Liver (tissue), 3 donors: ENCODE results near the gene HNRNPL.

ENCODE experiments used
- JUND ChIP-seq, 2 donors: IDR thresholded peaks; 2 replicates each; pipeline ENCODE4 v1.6.1; 2016; ENCODE audit warnings: antibody characterized with exemption in 2 of 2
- RAD21 ChIP-seq, 2 donors: IDR thresholded peaks; 2 replicates each; pipeline ENCODE4 v1.6.1; 2016; ENCODE audit warnings: antibody characterized with exemption in 2 of 2, mild to moderate bottlenecking in 2 of 2
- RXRA ChIP-seq, 2 donors: IDR thresholded peaks; 2 replicates each; pipeline ENCODE4 v1.6.1; 2017 to 2018; ENCODE audit warnings: antibody characterized with exemption in 2 of 2, mild to moderate bottlenecking in 1 of 2
- TF ChIP-seq, protein P1 (sequence below): fragments of 150-350 bp; IDR thresholded peaks from 2 replicates; pipeline ENCODE4 v1.5.1; 2017; ENCODE audit warnings: improper control_type of control experiment, low read depth, low read length; ENCODE audit not compliant: missing input control
- donor health status: healthy.
- donor health status: healthy.

DNA sequence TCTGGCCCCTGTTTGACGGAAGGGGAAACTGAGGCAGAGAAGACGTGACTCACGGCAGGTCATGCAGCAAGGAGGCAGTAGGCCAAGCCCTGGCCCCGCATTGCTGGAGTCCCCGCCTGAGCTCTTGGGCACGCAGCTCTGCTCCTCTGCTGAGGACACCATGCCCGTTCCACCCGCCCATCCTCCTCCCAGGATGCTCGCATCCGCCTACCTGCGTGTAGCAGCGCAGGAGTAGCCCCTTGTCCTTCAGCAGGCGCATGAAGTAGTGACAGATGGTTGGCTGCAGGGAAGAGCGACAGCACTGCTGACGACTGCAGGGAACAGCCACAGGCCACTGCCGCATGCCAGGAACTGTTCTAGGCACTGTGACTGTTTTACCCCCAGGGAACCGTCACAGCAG lies 39.1 kb upstream of the HNRNPL start:
- no peak for TF ChIP-seq RXRA (IDR thresholded peaks at IDR 0.05)
- TF ChIP-seq, protein P1, sequence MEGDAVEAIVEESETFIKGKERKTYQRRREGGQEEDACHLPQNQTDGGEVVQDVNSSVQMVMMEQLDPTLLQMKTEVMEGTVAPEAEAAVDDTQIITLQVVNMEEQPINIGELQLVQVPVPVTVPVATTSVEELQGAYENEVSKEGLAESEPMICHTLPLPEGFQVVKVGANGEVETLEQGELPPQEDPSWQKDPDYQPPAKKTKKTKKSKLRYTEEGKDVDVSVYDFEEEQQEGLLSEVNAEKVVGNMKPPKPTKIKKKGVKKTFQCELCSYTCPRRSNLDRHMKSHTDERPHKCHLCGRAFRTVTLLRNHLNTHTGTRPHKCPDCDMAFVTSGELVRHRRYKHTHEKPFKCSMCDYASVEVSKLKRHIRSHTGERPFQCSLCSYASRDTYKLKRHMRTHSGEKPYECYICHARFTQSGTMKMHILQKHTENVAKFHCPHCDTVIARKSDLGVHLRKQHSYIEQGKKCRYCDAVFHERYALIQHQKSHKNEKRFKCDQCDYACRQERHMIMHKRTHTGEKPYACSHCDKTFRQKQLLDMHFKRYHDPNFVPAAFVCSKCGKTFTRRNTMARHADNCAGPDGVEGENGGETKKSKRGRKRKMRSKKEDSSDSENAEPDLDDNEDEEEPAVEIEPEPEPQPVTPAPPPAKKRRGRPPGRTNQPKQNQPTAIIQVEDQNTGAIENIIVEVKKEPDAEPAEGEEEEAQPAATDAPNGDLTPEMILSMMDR, result no peak
- no peak for TF ChIP-seq RAD21 (IDR thresholded peaks at IDR 0.05)
- TF ChIP-seq JUND (IDR thresholded peaks at IDR 0.05), result no peak
